Kidney (tissue), 14 donors: ENCODE results near the gene ZNF521. TPM values are rescaled to one million over a fixed set of nuclear protein-coding genes. Genes with fewer than 3 reads are reported as not detected.

ENCODE experiments used
- DNase-seq, 5 donors: peaks; one replicate each; pipeline ENCODE4 v3.0.0-alpha.2; 2013 to 2020
- FAIRE-seq: peaks from 2 replicates; lab custom pipeline; 2012; peaks lifted over from hg19 to GRCh38; lab: Jason Lieb, UNC
- H3K27ac ChIP-seq, 2 donors: one replicate each; pipeline ENCODE4 v1.7.0; 2013; ENCODE audit warnings: low read depth in 2 of 2, low read length in 2 of 2, inconsistent platforms in 1 of 2
- H3K27me3 ChIP-seq: one replicate; pipeline ENCODE4 v1.7.1; 2013; ENCODE audit warnings: low read length, inconsistent platforms; ENCODE audit not compliant: control insufficient read depth, insufficient read depth
- H3K36me3 ChIP-seq, 3 donors: one replicate each; pipeline versions ENCODE4 v1.7.0 to v1.7.1; 2013; ENCODE audit warnings: low read length in 3 of 3, control low read depth in 1 of 3, inconsistent platforms in 1 of 3; ENCODE audit not compliant: insufficient read depth in 3 of 3, control insufficient read depth in 2 of 3
- H3K4me1 ChIP-seq, 3 donors: one replicate each; pipeline versions ENCODE4 v1.7.0 to v1.7.1; 2013; ENCODE audit warnings: low read length in 3 of 3, inconsistent platforms in 1 of 3, low read depth in 1 of 3; ENCODE audit not compliant: control insufficient read depth in 2 of 3, insufficient read depth in 2 of 3
- H3K4me3 ChIP-seq, 3 donors: one replicate each; pipeline versions ENCODE4 v1.7.0 to v1.8.1; 2013; ENCODE audit warnings: low read length in 3 of 3, control low read depth in 1 of 3, inconsistent platforms in 1 of 3
- H3K9ac ChIP-seq, 3 donors: one replicate each; pipeline versions ENCODE4 v1.7.0 to v1.7.1; 2013; ENCODE audit warnings: low read length in 3 of 3, control low read depth in 1 of 3, inconsistent platforms in 1 of 3
- H3K9me3 ChIP-seq, 3 donors: one replicate each; pipeline versions ENCODE4 v1.7.0 to v1.7.1; 2013; ENCODE audit warnings: low read length in 3 of 3, control low read depth in 1 of 3, inconsistent platforms in 1 of 3; ENCODE audit not compliant: control insufficient read depth in 2 of 3, insufficient read depth in 1 of 3
- CTCF ChIP-seq: IDR thresholded peaks from 3 replicates; pipeline ENCODE4 v1.5.1; 2012; ENCODE audit warnings: mild to moderate bottlenecking, moderate library complexity, borderline replicate concordance; ENCODE audit not compliant: insufficient read depth; ENCODE audit errors: extremely low read depth
- intact Hi-C: fragments of 100-400 bp; cut with DNase I; formaldehyde crosslinking; loops from one replicate; pipeline ENCODE4 v1.11.1; 2022
- polyA plus RNA-seq: library from polyadenylated mRNA; stranded (reverse); fragments of 350-450 nt; fragmentation: Illumina TruSeq; extraction: RNeasy Lipid Tissue Mini Kit (QIAGEN cat#74804); gene quantifications from one replicate; pipeline ENCODE4 v1.2.3, GENCODE V29; 2014; ENCODE audit warnings: low read depth, low replicate concordance; ENCODE audit not compliant: insufficient read depth
- total RNA-seq: library from RNA; stranded (reverse); fragmentation: NEBNext Ultra II Directional; extraction: Animal tissue kit (Norgen Biotek cat#: 25700); gene quantifications from one replicate; pipeline ENCODE4 v1.2.1, GENCODE V29; 2021
- donor health status: control.
- donor health status: control.
- donor health status: control.
- donor health status: control.
- donor health status: control.
- donor health status: DM: yes; HTN: yes; CAD: no.
- donor health status: Normal renal cell carcinoma (clear cell type).

ZNF521 gene
- total and polyA plus RNA-seq, 2 donors from 2014 or later, result 1.8 to 18.0 TPM

DNA sequence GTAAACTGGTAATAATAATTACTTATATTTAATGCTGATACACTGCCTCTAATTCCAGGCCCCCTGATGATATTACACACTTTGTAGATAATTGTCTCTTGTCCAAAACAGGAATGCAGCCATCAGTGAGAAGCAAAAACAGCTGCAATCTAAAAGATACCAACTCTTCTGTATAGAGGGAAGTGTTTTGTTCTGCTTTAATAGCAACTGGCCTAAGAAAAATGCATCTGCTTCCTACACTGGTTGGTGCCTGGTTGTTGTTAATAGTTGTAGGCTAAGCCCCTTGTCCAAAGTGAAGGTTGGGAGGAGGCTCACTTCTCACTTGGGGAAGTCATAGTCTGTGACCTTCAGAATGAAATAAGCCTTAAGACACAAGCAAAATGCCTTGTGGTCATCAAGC lies 332.0 kb downstream of the ZNF521 start:
- H3K9me3 ChIP-seq, result no peaks in the 10 kb centered on the region
- DNase-seq (no peak), FAIRE-seq (no peak)
- intact Hi-C loops, result no loop called here
- no peaks in the 10 kb centered on the region for H3K4me1 ChIP-seq
- no peaks in the 10 kb centered on the region for H3K36me3 ChIP-seq
- H3K4me3 ChIP-seq, result no peak overlapping the region
- no peak for TF ChIP-seq CTCF
- H3K9ac ChIP-seq, result no peak overlapping the region
- H3K27ac ChIP-seq, result no peak overlapping the region
- H3K27me3 ChIP-seq, result no peaks in the 10 kb centered on the region

DNA sequence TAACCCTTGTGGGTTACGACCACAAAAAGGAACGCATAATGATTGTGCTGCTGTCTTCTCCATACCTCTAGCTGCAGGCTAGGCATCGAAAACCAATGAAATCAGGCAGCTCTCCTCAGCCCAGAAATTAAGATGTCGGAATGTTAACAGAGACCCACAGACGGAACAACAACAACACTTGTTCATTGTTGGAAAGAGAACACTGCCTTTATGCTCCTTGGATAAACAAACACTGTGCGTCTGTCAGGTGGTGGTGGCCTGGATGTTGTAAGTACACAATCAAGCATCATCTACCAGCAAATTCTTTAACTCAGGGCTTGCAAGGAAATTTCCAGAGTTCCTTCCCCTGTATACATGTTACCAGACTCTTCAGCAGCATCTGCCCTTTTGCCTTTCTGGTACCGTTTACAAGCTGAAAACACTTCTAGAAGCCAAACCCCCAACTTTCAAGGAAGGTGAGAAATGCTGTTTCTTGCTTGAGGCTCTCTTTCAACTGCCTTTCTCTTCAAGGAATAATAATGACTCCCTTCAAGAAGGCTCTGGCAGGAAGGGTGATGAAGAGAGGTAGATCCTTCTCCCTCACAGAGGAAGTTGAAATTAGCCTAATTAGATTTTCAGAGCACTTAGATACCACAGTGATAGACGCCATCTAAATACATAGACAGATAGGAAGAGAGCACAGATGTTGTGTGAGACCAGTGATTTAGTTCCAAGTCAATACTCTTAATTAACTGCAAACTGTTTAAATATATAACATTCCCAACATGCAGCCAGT lies 332.7 kb downstream of the ZNF521 start:
- DNase-seq (no peak), FAIRE-seq (no peak)
- no peaks in the 10 kb centered on the region for H3K36me3 ChIP-seq
- no peaks in the 10 kb centered on the region for H3K9me3 ChIP-seq
- no peak overlapping the region for H3K4me3 ChIP-seq
- no peak overlapping the region for H3K9ac ChIP-seq
- H3K4me1 ChIP-seq, result no peaks in the 10 kb centered on the region
- no peak overlapping the region for H3K27ac ChIP-seq
- H3K27me3 ChIP-seq, result no peaks in the 10 kb centered on the region
- no peak for TF ChIP-seq CTCF
- intact Hi-C loops, result no loop called here

DNA sequence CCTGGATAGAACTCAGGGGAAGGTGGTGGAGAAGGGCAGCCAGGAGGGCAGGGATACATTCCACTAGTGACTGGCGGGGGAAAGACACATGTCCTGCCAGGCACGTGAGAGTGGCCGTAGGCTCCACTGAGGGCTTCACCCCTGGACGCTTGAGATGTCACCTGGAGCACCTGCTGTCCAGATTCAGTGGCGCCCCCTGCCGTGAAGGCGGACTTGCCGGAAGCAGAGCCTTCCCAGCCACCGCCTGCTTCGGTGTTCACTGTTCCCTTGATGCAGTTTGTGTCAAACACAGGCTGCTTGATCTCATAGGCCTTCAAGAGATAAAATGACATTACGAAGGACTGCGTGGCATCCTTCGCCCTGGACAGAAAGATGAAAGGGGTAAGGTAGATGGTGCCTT lies 335.3 kb downstream of the ZNF521 start:
- no peak for TF ChIP-seq CTCF
- no peaks in the 10 kb centered on the region for H3K4me1 ChIP-seq
- no peak overlapping the region for H3K27ac ChIP-seq
- DNase-seq, result no peak
- H3K9ac ChIP-seq, result no peak overlapping the region
- no peaks in the 10 kb centered on the region for H3K9me3 ChIP-seq
- intact Hi-C loops, result no loop called here
- FAIRE-seq, result no peak
- no peaks in the 10 kb centered on the region for H3K27me3 ChIP-seq
- H3K4me3 ChIP-seq, result no peak overlapping the region
- no peaks in the 10 kb centered on the region for H3K36me3 ChIP-seq

DNA sequence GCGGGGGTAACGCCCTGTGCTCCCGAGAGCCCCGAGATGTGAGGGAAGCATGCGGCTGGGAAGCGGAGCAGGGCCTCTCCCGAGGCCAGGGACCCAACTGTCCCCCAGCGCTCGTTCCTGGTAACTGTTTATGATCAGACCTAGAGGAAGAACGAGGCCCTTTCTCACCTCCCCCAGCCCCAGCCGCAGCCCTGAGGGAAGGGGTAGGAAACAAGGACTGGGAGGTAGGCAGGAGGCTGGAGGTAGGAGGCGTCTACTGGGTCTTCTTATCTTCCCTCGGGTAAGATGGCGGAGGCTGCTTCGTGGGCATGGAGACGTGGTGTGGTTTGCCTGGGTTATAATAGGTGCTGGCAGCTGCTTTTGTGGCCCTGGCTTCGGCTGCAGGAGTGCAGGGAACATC lies 335.8 kb downstream of the ZNF521 start:
- H3K4me3 ChIP-seq, result no peak overlapping the region
- no peaks in the 10 kb centered on the region for H3K9me3 ChIP-seq
- DNase-seq (no peak), FAIRE-seq (no peak)
- intact Hi-C loops, result no loop called here
- no peaks in the 10 kb centered on the region for H3K36me3 ChIP-seq
- H3K27ac ChIP-seq, result no peak overlapping the region
- no peak overlapping the region for H3K9ac ChIP-seq
- no peaks in the 10 kb centered on the region for H3K4me1 ChIP-seq
- no peaks in the 10 kb centered on the region for H3K27me3 ChIP-seq
- TF ChIP-seq CTCF, result no peak
